Trophoblast cell (in vitro differentiated cells and primary cell): ENCODE results near the gene SBF2.

Experiments used
- DNase-seq, 2 donors: peaks; one replicate each; pipeline ENCODE4 v3.0.0-alpha.2; 2016
- H2AFZ ChIP-seq: 2 replicates; pipeline ENCODE4 v1.6.1; 2013; ENCODE audit warnings: low read length, moderate library complexity, mild to moderate bottlenecking; ENCODE audit not compliant: insufficient read depth, poor library complexity
- H2AK5ac ChIP-seq: 2 replicates; pipeline ENCODE4 v1.6.1; 2013; ENCODE audit warnings: mild to moderate bottlenecking, low read length
- H2BK120ac ChIP-seq: 2 replicates; pipeline ENCODE4 v1.6.1; 2013; ENCODE audit warnings: low read length, mild to moderate bottlenecking, moderate library complexity; ENCODE audit not compliant: insufficient read depth, poor library complexity
- H2BK12ac ChIP-seq: 2 replicates; pipeline ENCODE4 v1.6.1; 2013; ENCODE audit warnings: mild to moderate bottlenecking, low read length, moderate library complexity
- H2BK5ac ChIP-seq: 2 replicates; pipeline ENCODE4 v1.6.1; 2013; ENCODE audit warnings: low read length, low read depth, moderate library complexity, mild to moderate bottlenecking; ENCODE audit not compliant: poor library complexity
- H3K14ac ChIP-seq: 2 replicates; pipeline ENCODE4 v1.6.1; 2013; ENCODE audit warnings: mild to moderate bottlenecking, low read length
- H3K18ac ChIP-seq: 2 replicates; pipeline ENCODE4 v1.6.1; 2013; ENCODE audit warnings: mild to moderate bottlenecking, low read length
- H3K23ac ChIP-seq: 2 replicates; pipeline ENCODE4 v1.6.1; 2013; ENCODE audit warnings: low read length
- H3K27ac ChIP-seq: 2 replicates; pipeline ENCODE4 v1.5.1; 2013; ENCODE audit warnings: low read depth, mild to moderate bottlenecking, inconsistent platforms, low read length, moderate library complexity
- H3K27me3 ChIP-seq: 2 replicates; pipeline ENCODE4 v1.6.1; 2013; ENCODE audit warnings: inconsistent platforms, mild to moderate bottlenecking, low read length, moderate library complexity; ENCODE audit not compliant: insufficient read depth
- H3K36me3 ChIP-seq, 2 experiments: 1 replicate in 1 of 2; 2 replicates in 1 of 2; pipeline ENCODE4 v1.6.1; 2013; ENCODE audit warnings: low read length in 2 of 2, mild to moderate bottlenecking in 2 of 2, moderate library complexity in 1 of 2; ENCODE audit not compliant: insufficient read depth in 2 of 2, control insufficient read depth in 1 of 2
- H3K4ac ChIP-seq: 2 replicates; pipeline ENCODE4 v1.6.1; 2013; ENCODE audit warnings: low read depth, mild to moderate bottlenecking, low read length, moderate library complexity
- H3K4me1 ChIP-seq, 2 experiments: 1 replicate in 1 of 2; 2 replicates in 1 of 2; pipeline ENCODE4 v1.6.1; 2013; ENCODE audit warnings: low read length in 2 of 2, mild to moderate bottlenecking in 2 of 2, moderate library complexity in 1 of 2; ENCODE audit not compliant: insufficient read depth in 2 of 2, control insufficient read depth in 1 of 2
- H3K4me2 ChIP-seq: 2 replicates; pipeline ENCODE4 v1.6.1; 2013; ENCODE audit warnings: inconsistent platforms, mild to moderate bottlenecking, low read length, moderate library complexity
- H3K4me3 ChIP-seq: 2 replicates; pipeline ENCODE4 v1.5.1; 2013; ENCODE audit warnings: mild to moderate bottlenecking, low read depth, low read length, inconsistent platforms
- H3K79me1 ChIP-seq: one replicate; pipeline ENCODE4 v1.6.1; 2013; ENCODE audit warnings: low read length
- H3K79me2 ChIP-seq: 2 replicates; pipeline ENCODE4 v1.6.1; 2013; ENCODE audit warnings: low read length, mild to moderate bottlenecking; ENCODE audit not compliant: control insufficient read depth, insufficient read depth, poor library complexity
- H3K9ac ChIP-seq: 2 replicates; pipeline ENCODE4 v1.6.1; 2013; ENCODE audit warnings: mild to moderate bottlenecking, low read length
- H3K9me3 ChIP-seq: 2 replicates; pipeline ENCODE4 v1.6.1; 2013; ENCODE audit warnings: low read depth, mild to moderate bottlenecking, control low read depth, inconsistent platforms, low read length; ENCODE audit not compliant: insufficient read depth
- H4K12ac ChIP-seq: 2 replicates; pipeline ENCODE4 v1.6.1; 2013; ENCODE audit warnings: low read depth, mild to moderate bottlenecking, low read length, moderate library complexity
- H4K8ac ChIP-seq: 2 replicates; pipeline ENCODE4 v1.6.1; 2013; ENCODE audit warnings: low read depth, mild to moderate bottlenecking, low read length, moderate library complexity
- H4K91ac ChIP-seq: one replicate; pipeline ENCODE4 v1.6.1; 2013; ENCODE audit warnings: low read depth, mild to moderate bottlenecking, low read length, moderate library complexity
- WGBS: extraction: QIAGEN DNeasy Blood & Tissue Kit; methylation state at CpG from one replicate; pipeline ENCODE4 v1.1.7; 2013; ENCODE audit warnings: missing lambda C conversion rate; ENCODE audit not compliant: insufficient read length, insufficient coverage; ENCODE audit errors: extremely low coverage; 5-methylcytosine and 5-hydroxymethylcytosine counted together

The SBF2 gene

GRCh38 chr11:10318527-10318802, 24.4 kb upstream of the SBF2 start:
- Histone ChIP-seq H3K4me2 (no peak overlapping the region), H2BK12ac (no peak overlapping the region), H3K27ac (no peak overlapping the region), H3K79me2 (no peaks in the 10 kb centered on the region), H3K9me3 (no peaks in the 10 kb centered on the region), H4K12ac (no peak overlapping the region), H3K79me1 (no peaks in the 10 kb centered on the region), H2BK5ac (no peak overlapping the region), H3K4ac (no peak overlapping the region), H3K4me1 (peaks cover 4 to 7% of the 10 kb centered on the region in 2 experiments), H3K27me3 (no peaks in the 10 kb centered on the region), H3K18ac (no peak overlapping the region), H4K91ac (no peak overlapping the region), H3K14ac (no peak overlapping the region), H2AFZ (no peak overlapping the region), H3K4me3 (no peak overlapping the region), H3K36me3 (no peaks in the 10 kb centered on the region), H3K9ac (no peak overlapping the region), H4K8ac (no peak overlapping the region), H3K23ac (no peak overlapping the region), H2BK120ac (no peak overlapping the region), H2AK5ac (no peak overlapping the region)
- DNase-seq = no peak
- no CpG with 5 or more reads among the region's 3 CpGs for WGBS

DNA sequence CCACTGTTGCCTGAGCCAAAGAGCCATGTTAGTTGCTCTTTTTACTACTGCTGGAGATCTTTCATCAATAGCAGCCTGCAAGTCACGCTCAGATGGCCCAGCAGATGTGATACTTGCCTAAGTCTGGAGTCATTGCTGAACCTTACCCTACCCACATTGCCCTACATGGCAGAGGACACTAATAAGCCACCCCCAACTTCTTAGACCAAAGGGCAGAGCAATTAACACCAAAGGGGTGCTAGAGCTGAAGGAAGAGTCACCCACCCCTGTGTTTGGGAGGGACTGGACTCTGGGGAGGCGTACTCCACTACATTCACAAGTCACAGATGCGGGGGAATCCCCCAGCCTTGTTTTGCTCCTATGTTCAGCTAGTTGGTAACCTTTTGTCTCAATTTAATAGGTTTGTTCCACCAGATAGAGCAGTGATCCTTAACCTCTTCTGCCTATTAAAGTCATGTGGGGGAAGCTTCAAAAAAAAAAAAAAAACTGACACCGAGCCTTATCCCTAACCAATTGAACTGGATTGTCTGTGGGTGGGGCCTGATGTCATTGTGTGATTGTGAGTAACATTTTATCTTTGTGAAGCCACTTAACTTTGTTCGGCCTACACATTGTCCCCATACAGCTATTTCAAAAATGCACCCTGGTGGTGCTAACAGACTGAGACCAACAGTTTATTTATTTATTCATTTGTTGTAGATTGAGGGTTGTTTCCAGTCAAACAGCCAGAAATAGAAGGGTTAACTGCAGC, 23.9 kb upstream of the SBF2 start:
- Histone ChIP-seq H2AFZ (no peak overlapping the region), H3K79me1 (no peaks in the 10 kb centered on the region), H2BK12ac (no peak overlapping the region), H2BK120ac (no peak overlapping the region), H3K4me1 (peaks cover 4 to 7% of the 10 kb centered on the region in 2 experiments), H3K9ac (no peak overlapping the region), H3K4me2 (no peak overlapping the region), H3K9me3 (no peaks in the 10 kb centered on the region), H3K27me3 (no peaks in the 10 kb centered on the region), H2BK5ac (no peak overlapping the region), H3K79me2 (no peaks in the 10 kb centered on the region), H3K4me3 (no peak overlapping the region), H4K91ac (no peak overlapping the region), H3K23ac (no peak overlapping the region), H4K12ac (no peak overlapping the region), H3K36me3 (no peaks in the 10 kb centered on the region), H3K27ac (no peak overlapping the region), H3K18ac (no peak overlapping the region), H3K4ac (no peak overlapping the region), H2AK5ac (peak overlapping the region; percentile 19), H4K8ac (peak overlapping the region; percentile 20), H3K14ac (no peak overlapping the region)
- no CpG with 5 or more reads among the region's 5 CpGs for WGBS
- DNase-seq = no peak

DNA sequence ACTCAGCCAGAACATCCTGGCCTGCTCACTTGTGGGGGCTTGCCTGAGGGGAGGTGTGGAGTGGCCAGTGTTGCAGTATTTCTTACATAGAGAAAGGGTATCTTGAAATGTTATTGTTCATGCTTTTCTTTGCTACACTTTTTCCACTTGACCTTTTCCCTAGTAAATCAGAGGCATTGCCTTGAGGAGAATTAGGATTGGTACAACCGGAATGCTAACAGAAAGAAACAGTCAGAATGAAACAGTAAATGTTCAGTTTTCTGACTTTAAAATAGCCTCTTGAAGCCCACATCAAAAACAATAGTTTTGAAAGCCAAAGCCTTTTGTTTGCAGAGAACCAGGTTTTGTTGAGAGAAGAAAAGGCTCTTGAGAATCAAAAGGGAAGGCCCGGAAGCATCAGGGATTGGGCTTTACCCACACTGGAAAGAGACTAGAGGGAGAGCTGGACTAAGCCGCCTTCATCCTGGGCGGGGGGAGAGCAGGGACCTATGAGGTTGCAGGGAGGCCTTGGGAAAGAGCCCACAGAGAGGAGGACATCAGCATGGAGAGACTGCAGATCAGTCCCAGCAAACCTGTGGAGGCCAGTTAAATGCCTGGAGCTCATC, 23.2 kb upstream of the SBF2 start:
- H3K14ac ChIP-seq = no peak overlapping the region
- H3K9ac ChIP-seq = no peak overlapping the region
- no peak overlapping the region for H3K18ac ChIP-seq
- no peaks in the 10 kb centered on the region for H3K9me3 ChIP-seq
- H3K27ac ChIP-seq = no peak overlapping the region
- WGBS = no CpG with 5 or more reads among the region's 4 CpGs
- no peak overlapping the region for H3K4ac ChIP-seq
- H2BK120ac ChIP-seq = no peak overlapping the region
- H3K79me2 ChIP-seq = no peaks in the 10 kb centered on the region
- no peak overlapping the region for H3K23ac ChIP-seq
- no peak overlapping the region for H2BK5ac ChIP-seq
- H3K4me1 ChIP-seq = peaks cover 0 to 5% of the 10 kb centered on the region in 2 experiments
- H2AK5ac ChIP-seq = no peak overlapping the region
- no peak overlapping the region for H4K91ac ChIP-seq
- no peaks in the 10 kb centered on the region for H3K27me3 ChIP-seq
- H2BK12ac ChIP-seq = peak overlapping the region; percentile 52
- H3K36me3 ChIP-seq = no peaks in the 10 kb centered on the region
- no peak overlapping the region for H3K4me3 ChIP-seq
- no peaks in the 10 kb centered on the region for H3K79me1 ChIP-seq
- no peak overlapping the region for H2AFZ ChIP-seq
- peak in 1 of 2 donors; percentile 36 for DNase-seq
- no peak overlapping the region for H4K12ac ChIP-seq
- no peak overlapping the region for H4K8ac ChIP-seq
- no peak overlapping the region for H3K4me2 ChIP-seq

DNA sequence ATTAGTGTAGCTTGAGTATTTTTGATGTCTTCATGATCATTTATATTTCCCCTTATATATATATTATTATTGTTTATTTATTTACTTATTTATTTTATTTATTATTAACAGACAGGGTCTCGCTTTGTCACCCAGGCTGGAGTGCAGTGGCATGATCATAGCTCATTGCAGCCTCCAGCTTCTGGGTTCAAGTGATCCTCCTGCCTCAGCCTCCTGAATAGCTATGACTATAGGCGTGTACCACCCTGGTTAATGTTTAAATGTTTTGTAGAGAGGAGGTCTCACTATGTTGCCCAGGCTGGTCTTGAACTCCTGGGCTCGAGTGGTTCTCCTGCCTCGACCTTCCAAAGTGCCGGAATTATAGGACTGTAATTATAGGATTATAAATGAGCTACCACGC, 21.1 kb upstream of the SBF2 start:
- Histone ChIP-seq H4K12ac (no peak overlapping the region), H2BK5ac (no peak overlapping the region), H3K27me3 (no peaks in the 10 kb centered on the region), H3K23ac (no peak overlapping the region), H4K91ac (no peak overlapping the region), H3K4me1 (peaks cover 0 to 5% of the 10 kb centered on the region in 2 experiments), H3K9ac (no peak overlapping the region), H3K18ac (no peak overlapping the region), H3K36me3 (no peaks in the 10 kb centered on the region), H3K27ac (no peak overlapping the region), H2BK120ac (no peak overlapping the region), H3K4me2 (no peak overlapping the region), H3K4ac (no peak overlapping the region), H2AFZ (no peak overlapping the region), H3K9me3 (no peaks in the 10 kb centered on the region), H3K14ac (no peak overlapping the region), H2BK12ac (no peak overlapping the region), H4K8ac (no peak overlapping the region), H2AK5ac (no peak overlapping the region), H3K79me1 (no peaks in the 10 kb centered on the region), H3K79me2 (no peaks in the 10 kb centered on the region), H3K4me3 (no peak overlapping the region)
- DNase-seq = no peak
- WGBS = no CpG with 5 or more reads among the region's 6 CpGs
